HCT116 (cell line): ENCODE data around the gene SIGLEC5.

Source experiments
- POLR2A ChIP-seq: IDR thresholded peaks from 2 replicates; pipeline ENCODE4 v1.7.0; 2011; ENCODE audit warnings: borderline replicate concordance; ENCODE audit not compliant: insufficient read depth, insufficient read length; ENCODE audit errors: extremely low read depth
- YY1 ChIP-seq: IDR thresholded peaks from 2 replicates; pipeline ENCODE4 v1.6.1; 2011; ENCODE audit warnings: low read length, low read depth, moderate library complexity, mild to moderate bottlenecking; ENCODE audit not compliant: insufficient replicate concordance; ENCODE audit errors: extremely low read depth
- TF ChIP-seq, protein P1 (sequence below), 3 experiments: fragments of 200-600 bp in 1 of 3; sonication (generic) in 1 of 3; IDR thresholded peaks in 2 of 3; conservative IDR thresholded peaks in 1 of 3; 2 replicates each; pipeline ENCODE4 v1.5.1; 2012 to 2017; ENCODE audit warnings: low read depth in 2 of 3, low read length in 2 of 3, antibody characterized with exemption in 1 of 3, borderline replicate concordance in 1 of 3, control low read depth in 1 of 3, mild to moderate bottlenecking in 1 of 3, mixed read lengths in 1 of 3, mixed run types in 1 of 3, moderate library complexity in 1 of 3; ENCODE audit not compliant: insufficient read depth in 1 of 3

DNA sequence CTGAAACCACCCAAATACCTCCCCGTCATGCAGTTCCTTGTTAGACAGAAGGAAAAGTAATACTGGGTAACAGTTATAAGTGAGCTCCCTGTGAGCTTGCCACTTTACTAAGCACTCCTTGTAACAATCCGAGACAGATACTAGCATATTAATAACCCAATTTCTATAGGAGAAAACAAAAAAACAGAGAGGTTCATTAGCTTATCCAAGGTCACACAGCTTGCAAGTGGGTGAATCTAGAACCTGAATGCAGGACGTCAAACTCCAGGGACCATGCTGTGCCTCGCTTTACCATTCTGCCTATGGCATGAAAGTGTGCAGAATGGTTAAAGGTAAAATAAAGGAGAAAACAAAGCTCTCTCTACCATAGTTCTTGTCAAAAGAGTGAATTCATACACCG lies 15.4 kb downstream of the SIGLEC5 start:
- TF ChIP-seq, protein P1, sequence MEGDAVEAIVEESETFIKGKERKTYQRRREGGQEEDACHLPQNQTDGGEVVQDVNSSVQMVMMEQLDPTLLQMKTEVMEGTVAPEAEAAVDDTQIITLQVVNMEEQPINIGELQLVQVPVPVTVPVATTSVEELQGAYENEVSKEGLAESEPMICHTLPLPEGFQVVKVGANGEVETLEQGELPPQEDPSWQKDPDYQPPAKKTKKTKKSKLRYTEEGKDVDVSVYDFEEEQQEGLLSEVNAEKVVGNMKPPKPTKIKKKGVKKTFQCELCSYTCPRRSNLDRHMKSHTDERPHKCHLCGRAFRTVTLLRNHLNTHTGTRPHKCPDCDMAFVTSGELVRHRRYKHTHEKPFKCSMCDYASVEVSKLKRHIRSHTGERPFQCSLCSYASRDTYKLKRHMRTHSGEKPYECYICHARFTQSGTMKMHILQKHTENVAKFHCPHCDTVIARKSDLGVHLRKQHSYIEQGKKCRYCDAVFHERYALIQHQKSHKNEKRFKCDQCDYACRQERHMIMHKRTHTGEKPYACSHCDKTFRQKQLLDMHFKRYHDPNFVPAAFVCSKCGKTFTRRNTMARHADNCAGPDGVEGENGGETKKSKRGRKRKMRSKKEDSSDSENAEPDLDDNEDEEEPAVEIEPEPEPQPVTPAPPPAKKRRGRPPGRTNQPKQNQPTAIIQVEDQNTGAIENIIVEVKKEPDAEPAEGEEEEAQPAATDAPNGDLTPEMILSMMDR (IDR thresholded peaks at IDR 0.05 in 2 of 3, conservative IDR thresholded peaks at IDR 0.05 in 1 of 3; ENCODE audit: borderline replicate concordance in 1 of 3, insufficient read depth in 1 of 3, low read depth in 2 of 3, low read length in 2 of 3), result no peak
- TF ChIP-seq YY1 (no peak), POLR2A (no peak)
